Activated B cell treated with CpG ODN at 0.5 μM for 24 hours (primary cell): ENCODE data around the gene PRTFDC1. TPM values are rescaled to one million over a fixed set of nuclear protein-coding genes. Genes with fewer than 3 reads are reported as not detected.

Experiments used
- ATAC-seq: fragments of 200-7000 bp; cut with Tn5 transposase; one replicate; pipeline ENCODE4 v1.10.0; 2021; ENCODE audit warnings: low read depth, mild to moderate bottlenecking, moderate library complexity
- CTCF ChIA-PET: fragments of 350-600 bp; sonication (Branson Sonifier 250); formaldehyde crosslinking; loops from one replicate; lab custom pipeline; 2021; ENCODE audit warnings: antibody characterized with exemption; lab: Charles Lee
- POLR2A ChIA-PET: fragments of 350-600 bp; sonication (Branson Sonifier 250); formaldehyde crosslinking; loops from one replicate; lab custom pipeline; 2021; ENCODE audit warnings: antibody characterized with exemption; lab: Charles Lee
- DNase-seq: peaks from one replicate; pipeline ENCODE4 v3.0.0; 2022
- H3K27ac Mint-ChIP-seq: one replicate; pipeline ENCODE4 v1.8.0; 2020; ENCODE audit warnings: mixed read lengths
- H3K27me3 Mint-ChIP-seq: one replicate; pipeline ENCODE4 v1.8.0; 2021; ENCODE audit warnings: mixed read lengths
- H3K36me3 Mint-ChIP-seq: one replicate; pipeline ENCODE4 v1.8.0; 2021; ENCODE audit warnings: low read depth, mixed read lengths
- H3K4me1 Mint-ChIP-seq: one replicate; pipeline ENCODE4 v1.8.0; 2021; ENCODE audit warnings: mixed read lengths
- H3K4me3 Mint-ChIP-seq: one replicate; pipeline ENCODE4 v1.8.0; 2020; ENCODE audit warnings: mild to moderate bottlenecking, mixed read lengths
- H3K9me3 Mint-ChIP-seq: one replicate; pipeline ENCODE4 v1.8.0; 2020; ENCODE audit warnings: mixed read lengths
- intact Hi-C: fragments of 100-400 bp; cut with micrococcal nuclease; formaldehyde crosslinking; loops from one replicate; pipeline ENCODE4 v1.15.1; 2024
- total RNA-seq: library from RNA; stranded (reverse); gene quantifications from 2 replicates; pipeline ENCODE4 v1.2.3, GENCODE V29; 2022
- TF ChIP-seq, protein P1 (sequence below): fragments of 200-600 bp; IDR thresholded peaks from one replicate; pipeline ENCODE4 v1.8.0; 2022; ENCODE audit warnings: antibody characterized with exemption, mild to moderate bottlenecking

The PRTFDC1 gene
- total RNA-seq, 1 donor from 2014 or later = not detected

DNA sequence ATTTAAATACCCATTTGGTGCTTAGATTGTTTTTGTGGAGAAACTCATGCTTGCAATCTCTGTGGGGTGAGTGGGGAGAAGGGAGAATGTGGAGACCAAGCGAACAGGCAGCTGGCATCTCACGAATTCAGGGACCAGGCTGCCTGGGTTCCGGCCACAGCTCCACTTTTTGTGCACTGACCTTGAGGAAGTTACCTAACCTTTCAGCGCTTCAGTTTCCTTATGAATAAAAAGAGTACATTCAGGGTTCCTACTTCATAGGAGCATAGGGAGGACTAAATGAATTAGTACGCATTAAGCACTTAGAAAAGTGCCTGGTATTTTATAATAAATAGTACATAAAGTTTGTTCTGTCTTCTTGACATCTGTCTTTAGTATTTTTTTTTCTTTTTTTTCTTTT lies 72.5 kb downstream of the PRTFDC1 start:
- Mint-ChIP-seq H3K4me1 (peaks cover 21% of the 10 kb centered on the region), H3K27ac (no peak overlapping the region), H3K36me3 (peaks cover 1% of the 10 kb centered on the region), H3K4me3 (no peak overlapping the region), H3K27me3 (no peaks in the 10 kb centered on the region), H3K9me3 (peaks cover 6% of the 10 kb centered on the region)
- TF ChIP-seq, protein P1, sequence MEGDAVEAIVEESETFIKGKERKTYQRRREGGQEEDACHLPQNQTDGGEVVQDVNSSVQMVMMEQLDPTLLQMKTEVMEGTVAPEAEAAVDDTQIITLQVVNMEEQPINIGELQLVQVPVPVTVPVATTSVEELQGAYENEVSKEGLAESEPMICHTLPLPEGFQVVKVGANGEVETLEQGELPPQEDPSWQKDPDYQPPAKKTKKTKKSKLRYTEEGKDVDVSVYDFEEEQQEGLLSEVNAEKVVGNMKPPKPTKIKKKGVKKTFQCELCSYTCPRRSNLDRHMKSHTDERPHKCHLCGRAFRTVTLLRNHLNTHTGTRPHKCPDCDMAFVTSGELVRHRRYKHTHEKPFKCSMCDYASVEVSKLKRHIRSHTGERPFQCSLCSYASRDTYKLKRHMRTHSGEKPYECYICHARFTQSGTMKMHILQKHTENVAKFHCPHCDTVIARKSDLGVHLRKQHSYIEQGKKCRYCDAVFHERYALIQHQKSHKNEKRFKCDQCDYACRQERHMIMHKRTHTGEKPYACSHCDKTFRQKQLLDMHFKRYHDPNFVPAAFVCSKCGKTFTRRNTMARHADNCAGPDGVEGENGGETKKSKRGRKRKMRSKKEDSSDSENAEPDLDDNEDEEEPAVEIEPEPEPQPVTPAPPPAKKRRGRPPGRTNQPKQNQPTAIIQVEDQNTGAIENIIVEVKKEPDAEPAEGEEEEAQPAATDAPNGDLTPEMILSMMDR = no peak
- intact Hi-C loops = loop anchor here (1.0 to 10.0 kb wide), 3 partner anchors 21 to 1445 kb away; partner anchors contain the start of gene OTUD1
- ChIA-PET CTCF (no interaction called here), POLR2A (no interaction called here)
- DNase-seq (no peak), ATAC-seq (no peak)

DNA sequence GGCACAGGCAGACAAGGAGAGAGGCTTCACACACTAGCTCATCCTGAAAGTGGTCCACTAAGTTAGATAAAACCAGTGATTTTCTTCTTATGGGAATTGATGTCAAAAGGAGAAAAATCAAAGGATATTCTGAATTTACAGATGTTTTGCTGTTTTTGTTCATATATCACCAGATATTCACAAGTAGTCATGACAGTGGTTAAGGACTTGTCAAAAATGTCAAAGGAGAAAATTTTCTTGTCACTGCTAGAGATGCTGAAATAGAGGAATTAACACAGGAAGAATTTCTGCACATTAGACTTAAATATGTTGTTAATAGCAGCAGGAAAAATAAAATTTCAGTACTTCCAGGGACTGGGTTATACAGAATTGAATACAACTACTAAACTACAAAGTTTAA lies 78.3 kb downstream of the PRTFDC1 start:
- no peak for DNase-seq
- POLR2A ChIA-PET = no interaction called here
- peaks cover 13% of the 10 kb centered on the region for H3K9me3 Mint-ChIP-seq
- peaks cover 6% of the 10 kb centered on the region for H3K4me1 Mint-ChIP-seq
- H3K4me3 Mint-ChIP-seq = no peak overlapping the region
- intact Hi-C loops = no loop called here
- no peaks in the 10 kb centered on the region for H3K27me3 Mint-ChIP-seq
- H3K36me3 Mint-ChIP-seq = peaks cover 1% of the 10 kb centered on the region
- TF ChIP-seq, protein P1 = no peak
- ATAC-seq = no peak
- H3K27ac Mint-ChIP-seq = no peak overlapping the region
- CTCF ChIA-PET = no interaction called here

DNA sequence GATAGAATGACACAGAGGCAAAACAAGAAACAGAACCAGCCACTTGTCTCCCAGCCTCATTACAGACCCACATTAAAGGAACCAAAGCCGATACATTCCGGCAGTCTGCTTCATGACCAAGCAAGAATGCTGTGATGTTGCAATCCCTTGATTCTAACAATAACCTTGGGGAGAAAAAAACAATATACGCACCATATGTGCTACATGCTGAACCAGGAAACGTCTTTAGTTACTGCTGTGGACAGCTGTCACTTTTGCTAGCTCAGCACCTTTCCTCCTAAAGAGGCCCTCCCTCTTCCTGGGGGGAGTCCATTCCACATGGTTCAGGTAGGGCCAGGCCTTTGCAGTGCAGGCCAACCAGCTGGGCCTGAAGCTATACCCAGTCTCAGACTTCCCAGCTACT lies 79.1 kb downstream of the PRTFDC1 start:
- Mint-ChIP-seq H3K27me3 (no peaks in the 10 kb centered on the region), H3K36me3 (peaks cover 1% of the 10 kb centered on the region), H3K27ac (no peak overlapping the region), H3K4me3 (no peak overlapping the region), H3K4me1 (peaks cover 6% of the 10 kb centered on the region), H3K9me3 (peaks cover 13% of the 10 kb centered on the region)
- intact Hi-C loops = no loop called here
- ChIA-PET POLR2A (interaction anchor here (0.6 kb wide), 2 partner anchors 31 to 300 kb away, joined by 3 to 4 read pairs; no protein-coding TSS in a partner anchor), CTCF (no interaction called here)
- DNase-seq (no peak), ATAC-seq (no peak)
- TF ChIP-seq, protein P1 = no peak

DNA sequence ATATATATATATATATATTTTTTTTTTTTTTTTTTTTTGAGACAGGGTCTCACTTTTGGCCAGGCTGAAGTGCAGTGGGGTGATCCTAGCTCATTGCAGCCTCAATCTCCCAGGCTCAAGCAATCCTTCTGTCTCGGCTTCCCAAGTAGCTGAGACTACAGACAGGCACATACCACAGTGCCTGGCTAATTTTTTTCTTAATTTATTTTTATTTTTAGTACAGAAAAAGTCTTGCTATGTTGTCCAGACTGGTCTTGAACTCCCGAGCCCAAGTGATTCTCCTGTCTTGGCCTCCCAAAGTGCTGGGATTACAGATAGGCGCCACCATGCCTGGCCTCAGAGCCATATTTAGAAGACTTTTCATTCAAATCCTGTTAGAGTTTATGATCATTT lies 79.6 kb downstream of the PRTFDC1 start:
- intact Hi-C loops = no loop called here
- peaks cover 1% of the 10 kb centered on the region for H3K36me3 Mint-ChIP-seq
- peaks cover 6% of the 10 kb centered on the region for H3K4me1 Mint-ChIP-seq
- ATAC-seq = no peak
- H3K27me3 Mint-ChIP-seq = no peaks in the 10 kb centered on the region
- peaks cover 13% of the 10 kb centered on the region for H3K9me3 Mint-ChIP-seq
- ChIA-PET CTCF (no interaction called here), POLR2A (interaction anchor here (0.6 kb wide), 2 partner anchors 31 to 301 kb away, joined by 3 to 4 read pairs; no protein-coding TSS in a partner anchor)
- H3K4me3 Mint-ChIP-seq = no peak overlapping the region
- H3K27ac Mint-ChIP-seq = no peak overlapping the region
- TF ChIP-seq, protein P1 = no peak
- no peak for DNase-seq

DNA sequence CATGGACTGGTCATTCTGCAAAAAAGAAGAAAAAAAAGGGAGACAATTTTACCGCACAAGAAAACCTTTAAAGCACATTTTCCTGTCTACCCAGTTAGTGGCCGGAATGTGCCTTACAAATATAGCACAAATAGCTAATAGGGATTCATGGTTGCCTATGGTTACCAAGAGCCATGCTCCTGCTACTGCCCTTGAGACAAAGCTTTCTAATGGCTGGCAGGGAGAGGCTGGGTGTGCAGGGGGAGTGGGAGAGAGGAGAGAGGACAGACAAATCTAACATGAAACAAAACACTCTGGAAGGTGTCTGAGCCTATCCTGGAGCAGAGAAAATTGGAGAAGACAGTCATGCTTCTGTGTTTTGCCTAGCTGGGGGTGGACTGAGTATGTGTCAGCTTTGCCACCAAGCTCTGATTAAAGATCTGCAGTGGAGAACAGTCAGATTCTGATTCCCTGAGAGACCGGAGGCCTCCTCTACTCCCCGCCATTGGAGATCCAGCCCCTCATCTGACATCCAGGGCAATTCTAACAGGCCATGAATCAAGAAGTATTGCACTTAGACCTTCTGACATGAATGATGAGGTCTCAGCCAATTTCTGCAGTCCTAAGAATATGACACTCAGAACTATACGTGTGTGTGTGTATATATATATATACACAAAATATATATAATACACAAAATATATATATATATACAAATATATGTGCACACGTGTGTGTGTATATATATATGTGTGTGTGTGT lies 80.2 kb downstream of the PRTFDC1 start:
- H3K27me3 Mint-ChIP-seq = no peaks in the 10 kb centered on the region
- TF ChIP-seq, protein P1 = no peak
- no peak overlapping the region for H3K27ac Mint-ChIP-seq
- ATAC-seq (no peak), DNase-seq (no peak)
- peaks cover 13% of the 10 kb centered on the region for H3K9me3 Mint-ChIP-seq
- H3K36me3 Mint-ChIP-seq = peaks cover 1% of the 10 kb centered on the region
- ChIA-PET CTCF (no interaction called here), POLR2A (interaction anchor here (0.5 kb wide), 1 partner anchor 61 kb away, joined by 5 read pairs; no protein-coding TSS in a partner anchor)
- peaks cover 8% of the 10 kb centered on the region for H3K4me1 Mint-ChIP-seq
- intact Hi-C loops = no loop called here
- no peak overlapping the region for H3K4me3 Mint-ChIP-seq
